ENCODE results near the gene GALNS. TPM values are rescaled to one million over a fixed set of nuclear protein-coding genes. Genes with fewer than 3 reads are reported as not detected.

The GALNS gene
- total RNA-seq, 1 experiment from 2014 or later = 81.6 TPM

- in situ Hi-C loops (cut with HindIII; ENCODE audit: low pct_unique_long_range_greater_than_20kb, low sequenced_read_pairs) = no loop called here
- H3K9me3 ChIP-seq (ENCODE audit: control insufficient read depth, insufficient read depth, low read depth, low read length) = no peaks in the 10 kb centered on the region
- no peak for DNase-seq (ENCODE audit: low read depth, low spot score)
- CTCF ChIA-PET = no interaction called here
- no TSS peak for BruUV-seq (replicated peaks)
- peak; percentile 61; the same call in 1 of the 2 replicates for ATAC-seq
- no peaks in the 10 kb centered on the region for H3K4me1 ChIP-seq (ENCODE audit: control insufficient read depth, insufficient read depth, low read length)
- no peak overlapping the region for H3K27ac ChIP-seq (ENCODE audit: low read length)
- no peaks in the 10 kb centered on the region for H3K27me3 ChIP-seq (ENCODE audit: control insufficient read depth, insufficient read depth, low read length)
- no peak overlapping the region for H3K4me3 ChIP-seq (ENCODE audit: low read depth in 2 of 2, low read length in 2 of 2)
- POLR2A ChIA-PET = no interaction called here
- intact Hi-C loops (cut with micrococcal nuclease; ENCODE audit: unreplicated experiment) = no loop called here
- H3K36me3 ChIP-seq (ENCODE audit: control insufficient read depth, insufficient read depth, low read length) = peaks cover 2% of the 10 kb centered on the region; the same call in 1 of the 2 replicates
- TF ChIP-seq SIN3A (IDR thresholded peaks at IDR 0.05; ENCODE audit: borderline replicate concordance, insufficient read depth, low read depth, low read length) (no peak), CTCF (IDR thresholded peaks at IDR 0.05) (no peak), TCF7L2 (IDR thresholded peaks at IDR 0.05; ENCODE audit: low read depth, low read length) (no peak), POLR2AphosphoS5 (IDR thresholded peaks at IDR 0.05; ENCODE audit: low read depth, low read length) (no peak)
- TF ChIP-seq, protein P1, sequence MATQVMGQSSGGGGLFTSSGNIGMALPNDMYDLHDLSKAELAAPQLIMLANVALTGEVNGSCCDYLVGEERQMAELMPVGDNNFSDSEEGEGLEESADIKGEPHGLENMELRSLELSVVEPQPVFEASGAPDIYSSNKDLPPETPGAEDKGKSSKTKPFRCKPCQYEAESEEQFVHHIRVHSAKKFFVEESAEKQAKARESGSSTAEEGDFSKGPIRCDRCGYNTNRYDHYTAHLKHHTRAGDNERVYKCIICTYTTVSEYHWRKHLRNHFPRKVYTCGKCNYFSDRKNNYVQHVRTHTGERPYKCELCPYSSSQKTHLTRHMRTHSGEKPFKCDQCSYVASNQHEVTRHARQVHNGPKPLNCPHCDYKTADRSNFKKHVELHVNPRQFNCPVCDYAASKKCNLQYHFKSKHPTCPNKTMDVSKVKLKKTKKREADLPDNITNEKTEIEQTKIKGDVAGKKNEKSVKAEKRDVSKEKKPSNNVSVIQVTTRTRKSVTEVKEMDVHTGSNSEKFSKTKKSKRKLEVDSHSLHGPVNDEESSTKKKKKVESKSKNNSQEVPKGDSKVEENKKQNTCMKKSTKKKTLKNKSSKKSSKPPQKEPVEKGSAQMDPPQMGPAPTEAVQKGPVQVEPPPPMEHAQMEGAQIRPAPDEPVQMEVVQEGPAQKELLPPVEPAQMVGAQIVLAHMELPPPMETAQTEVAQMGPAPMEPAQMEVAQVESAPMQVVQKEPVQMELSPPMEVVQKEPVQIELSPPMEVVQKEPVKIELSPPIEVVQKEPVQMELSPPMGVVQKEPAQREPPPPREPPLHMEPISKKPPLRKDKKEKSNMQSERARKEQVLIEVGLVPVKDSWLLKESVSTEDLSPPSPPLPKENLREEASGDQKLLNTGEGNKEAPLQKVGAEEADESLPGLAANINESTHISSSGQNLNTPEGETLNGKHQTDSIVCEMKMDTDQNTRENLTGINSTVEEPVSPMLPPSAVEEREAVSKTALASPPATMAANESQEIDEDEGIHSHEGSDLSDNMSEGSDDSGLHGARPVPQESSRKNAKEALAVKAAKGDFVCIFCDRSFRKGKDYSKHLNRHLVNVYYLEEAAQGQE (IDR thresholded peaks at IDR 0.05; ENCODE audit: insufficient read depth in 1 of 2, low read depth in 2 of 2, low read length in 1 of 2) = no peak
These were observed 24.9 kb downstream of the GALNS start for GRCh38 chr16:88831838-88832237.

DNA sequence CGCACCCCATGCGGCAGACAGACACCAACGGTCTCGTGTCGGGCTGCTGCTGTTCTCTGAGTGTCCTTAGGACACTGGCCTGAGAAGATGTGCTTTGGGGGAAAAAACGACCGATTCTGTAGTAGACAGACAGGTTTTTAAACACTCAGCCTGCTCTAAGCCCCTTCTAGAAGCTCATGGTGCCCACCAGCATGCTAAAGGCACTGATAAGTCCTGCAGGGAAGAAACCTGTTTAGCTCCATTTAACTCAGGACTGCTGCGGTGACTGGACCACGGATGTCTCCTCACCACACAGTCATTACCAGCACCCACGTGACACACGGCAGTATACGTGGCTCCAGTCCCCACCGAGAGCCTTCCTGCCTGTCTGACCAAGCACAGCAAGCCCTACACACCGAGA is 26.0 kb downstream of the GALNS start:
- DNase-seq (ENCODE audit: low read depth, low spot score) (no peak), ATAC-seq (no peak)
- in situ Hi-C loops (cut with HindIII; ENCODE audit: low pct_unique_long_range_greater_than_20kb, low sequenced_read_pairs) (no loop called here), intact Hi-C loops (cut with micrococcal nuclease; ENCODE audit: unreplicated experiment) (no loop called here)
- ChIA-PET CTCF (interaction anchor here (0.6 kb wide), 1 partner anchor 45 kb away, joined by 8 read pairs; no protein-coding TSS in a partner anchor), POLR2A (no interaction called here)
- Histone ChIP-seq H3K27me3 (ENCODE audit: control insufficient read depth, insufficient read depth, low read length) (no peaks in the 10 kb centered on the region), H3K27ac (ENCODE audit: low read length) (no peak overlapping the region), H3K4me3 (ENCODE audit: low read depth in 2 of 2, low read length in 2 of 2) (no peak overlapping the region), H3K4me1 (ENCODE audit: control insufficient read depth, insufficient read depth, low read length) (no peaks in the 10 kb centered on the region), H3K9me3 (ENCODE audit: control insufficient read depth, insufficient read depth, low read depth, low read length) (no peaks in the 10 kb centered on the region), H3K36me3 (ENCODE audit: control insufficient read depth, insufficient read depth, low read length) (no peaks in the 10 kb centered on the region; the same call in 1 of the 2 replicates)
- BruUV-seq (replicated peaks) = no TSS peak
- TF ChIP-seq CTCF (IDR thresholded peaks at IDR 0.05) (no peak), POLR2AphosphoS5 (IDR thresholded peaks at IDR 0.05; ENCODE audit: low read depth, low read length) (no peak), SIN3A (IDR thresholded peaks at IDR 0.05; ENCODE audit: borderline replicate concordance, insufficient read depth, low read depth, low read length) (no peak), TCF7L2 (IDR thresholded peaks at IDR 0.05; ENCODE audit: low read depth, low read length) (no peak)
- TF ChIP-seq, protein P1 (IDR thresholded peaks at IDR 0.05; ENCODE audit: insufficient read depth in 1 of 2, low read depth in 2 of 2, low read length in 1 of 2) = no peak

All from Panc1 (cell line).